Nucleus accumbens (tissue), 56 donors: ENCODE measurements around the gene SHC1.

Experiments used
- DNase-seq, 56 donors: peaks; one replicate each; lab custom pipeline; 2025; lab: John Stamatoyannopoulos, UW

SHC1 gene

DNA sequence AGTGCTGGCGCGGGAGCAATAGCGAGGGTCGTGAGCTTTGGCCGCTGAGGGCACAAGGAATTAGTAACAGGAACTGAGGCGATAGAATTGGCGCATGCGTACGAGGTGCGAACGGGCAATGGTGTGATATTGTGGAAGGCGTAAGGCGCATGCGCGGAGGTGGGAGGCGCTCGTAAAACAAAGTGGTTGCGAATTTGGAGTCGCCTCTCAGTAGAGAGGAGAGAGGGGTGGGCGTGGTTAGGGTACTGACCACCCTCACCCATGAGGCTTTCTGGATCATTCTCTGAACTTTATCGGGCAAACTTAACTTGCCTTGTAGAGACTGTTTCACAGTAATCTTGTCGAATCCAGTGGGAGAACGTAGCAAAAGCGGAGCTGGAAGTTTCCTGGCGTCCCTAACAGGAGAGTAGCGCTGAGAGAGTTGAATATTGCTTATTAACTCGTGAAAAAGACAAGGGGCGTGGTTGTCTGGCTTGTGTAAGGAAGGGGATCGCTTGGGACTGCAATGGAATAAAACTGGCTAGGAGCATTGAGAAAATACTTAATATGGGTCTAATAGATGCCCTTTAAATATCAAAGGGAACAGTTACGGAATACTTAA, 4.4 kb upstream of the SHC1 start:
- peak in 52 of 56 donors; percentile 55 to 99 (median 93) for DNase-seq

DNA sequence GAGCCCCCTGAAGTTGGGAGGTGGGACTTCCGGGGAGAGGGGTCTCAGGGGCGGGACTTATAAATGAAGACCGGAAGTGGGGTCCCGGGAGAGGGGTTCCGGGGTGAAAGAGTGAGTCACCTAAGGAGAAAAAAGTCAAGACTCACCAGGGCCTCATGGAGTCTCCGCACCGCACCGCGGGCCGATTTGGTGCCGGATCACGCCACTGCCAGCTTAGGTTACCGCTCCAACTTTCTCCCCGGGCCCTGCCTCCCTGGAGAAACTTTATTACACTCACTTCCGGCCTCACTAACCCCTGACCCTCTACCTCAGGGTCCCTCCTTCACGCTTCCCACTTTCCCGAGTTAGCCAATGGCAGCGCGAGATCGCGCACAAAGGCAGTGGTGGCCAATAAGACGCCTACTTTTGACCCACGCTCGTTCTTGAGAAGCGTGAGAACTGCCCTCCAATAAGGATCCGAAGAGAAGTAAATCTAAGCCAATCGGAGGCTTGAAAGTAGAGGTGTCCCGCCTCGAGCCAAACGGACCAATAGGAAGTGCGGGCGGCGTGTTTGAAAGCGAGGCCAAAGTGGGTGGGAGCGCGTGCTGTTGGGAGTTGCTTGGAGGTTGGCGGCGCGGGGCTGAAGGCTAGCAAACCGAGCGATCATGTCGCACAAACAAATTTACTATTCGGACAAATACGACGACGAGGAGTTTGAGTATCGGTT, 3.7 kb upstream of the SHC1 start, which contains the start of gene CKS1B:
Gene CKS1B, plus strand, starts transcription at position 580 of the 706 bp plus-strand sequence. Its CDS starts 65 bp downstream, at position 645.
- peak; percentile 89 to 100 (median 98) for DNase-seq

DNA sequence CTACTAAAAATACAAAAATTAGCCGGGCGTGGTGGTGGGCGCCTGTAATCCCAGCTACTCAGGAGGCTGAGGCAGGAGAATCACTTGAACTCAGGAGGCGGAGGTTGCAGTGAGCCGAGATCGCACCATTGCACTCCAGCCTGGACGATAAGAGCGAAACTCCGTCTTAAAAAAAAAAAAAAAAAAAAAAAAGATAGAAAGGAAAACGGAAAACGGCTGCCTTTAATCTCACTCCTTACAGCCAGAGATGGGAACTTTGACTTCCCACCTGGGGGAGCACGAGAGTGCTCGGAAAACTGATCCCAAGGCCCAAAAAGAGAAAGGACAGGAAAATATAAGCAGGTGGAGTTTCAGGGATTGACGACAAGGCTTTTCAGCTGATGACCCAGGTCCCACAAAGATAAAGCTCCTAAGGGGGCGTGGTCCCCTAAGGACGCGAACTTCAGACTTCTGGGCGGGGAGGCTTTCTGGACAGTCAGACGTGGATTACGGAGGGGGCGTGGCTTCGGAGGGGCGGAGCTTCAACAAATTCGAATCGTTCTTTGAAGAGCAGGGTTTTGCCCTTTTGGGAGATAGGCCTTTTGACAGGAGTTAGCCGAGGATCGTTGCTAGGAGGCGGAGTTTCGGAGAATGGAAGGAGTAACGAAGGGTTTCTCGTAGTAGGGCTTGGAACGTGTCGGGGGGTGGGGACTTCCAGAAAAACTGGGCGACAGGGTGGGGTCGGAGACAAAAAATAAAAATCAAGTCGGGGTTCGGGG, 3.0 kb upstream of the SHC1 start:
- peak in 54 of 56 donors; percentile 25 to 89 (median 74) for DNase-seq

DNA sequence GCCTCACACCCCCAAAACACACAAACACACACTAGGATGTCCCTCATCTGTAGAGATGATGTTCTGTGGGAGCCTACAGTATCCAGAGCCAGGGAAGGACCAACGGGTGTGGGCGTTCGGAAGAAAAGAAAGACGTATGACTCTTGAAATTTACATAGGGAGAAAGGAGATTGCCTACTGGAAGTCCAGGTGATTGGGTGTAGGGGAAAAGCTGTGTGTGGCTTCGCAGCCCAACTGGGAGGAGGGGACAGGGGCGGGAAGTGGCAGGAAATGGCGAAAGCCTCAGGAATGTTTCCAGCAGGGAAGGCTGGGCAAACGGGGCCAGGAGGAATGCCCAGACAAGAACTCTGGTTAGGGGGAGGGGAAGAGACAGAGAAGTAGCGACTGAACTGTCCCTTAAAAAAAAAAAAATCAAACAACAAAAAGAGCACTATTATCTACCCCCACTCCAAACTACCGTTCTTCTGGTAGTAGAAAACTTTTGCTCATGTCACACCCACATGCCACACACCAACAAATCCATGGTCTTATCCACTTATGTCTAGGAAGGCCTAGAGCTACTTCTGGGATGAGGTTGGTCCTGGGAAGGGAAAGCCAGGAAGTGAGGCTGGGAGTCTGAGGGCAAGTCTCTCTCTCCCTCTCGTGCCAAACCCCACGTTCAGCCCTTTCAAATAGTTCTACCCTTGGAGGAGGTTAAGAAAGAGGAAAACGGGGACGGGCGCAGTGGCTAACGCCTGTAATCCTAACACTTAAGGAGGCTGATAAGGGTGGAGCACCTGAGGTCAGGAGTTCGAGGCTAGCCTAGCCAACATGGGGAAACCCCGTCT, 2.2 kb upstream of the SHC1 start:
- peak in 18 of 56 donors; percentile 3 to 53 (median 26) for DNase-seq

DNA sequence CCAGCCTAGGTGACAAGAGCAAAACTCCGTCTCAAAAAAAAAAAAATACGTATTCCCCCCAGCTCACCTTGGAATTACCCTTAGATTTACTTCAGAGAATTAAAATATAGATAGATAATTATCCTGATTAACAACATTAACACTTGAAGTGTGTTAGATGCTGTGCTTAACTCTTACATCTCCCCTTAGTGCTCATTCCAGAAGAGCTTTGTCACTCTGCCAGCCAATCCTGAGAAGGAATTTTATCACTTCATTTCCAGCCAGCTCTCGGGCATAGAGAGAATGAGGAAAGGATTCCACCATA, 1.6 kb upstream of the SHC1 start:
- no peak for DNase-seq

DNA sequence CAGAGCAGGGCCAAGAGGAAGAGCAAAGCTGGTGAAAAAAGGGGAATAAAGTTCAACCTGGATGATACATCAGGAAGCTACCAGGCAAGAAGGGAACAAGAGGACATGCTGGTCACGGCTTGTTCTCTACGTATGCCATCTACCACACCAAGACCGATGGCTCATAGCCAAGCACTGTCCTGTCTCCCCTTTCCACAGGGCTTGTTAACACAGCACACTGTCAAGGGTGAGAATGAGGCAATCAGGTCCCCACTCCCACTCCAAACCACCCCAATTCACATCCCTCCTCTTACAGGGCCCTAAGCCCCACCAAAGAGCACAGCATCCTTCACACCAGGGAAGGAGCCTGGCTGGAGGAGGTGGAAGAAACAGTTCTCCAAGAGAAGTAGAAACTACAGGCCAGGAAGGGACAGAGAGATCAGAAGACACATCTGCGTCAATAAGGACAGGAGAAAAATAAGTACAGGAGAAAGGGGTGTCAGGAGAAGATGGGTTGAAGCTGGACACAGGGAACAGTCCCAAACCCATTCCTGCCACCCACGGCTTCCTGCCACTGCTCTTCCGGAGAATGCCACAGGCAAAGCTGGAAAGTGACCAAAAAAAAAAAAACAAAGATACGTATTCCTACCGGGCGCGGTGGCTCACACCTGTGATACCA, 923 bp upstream of the SHC1 start:
- no peak for DNase-seq

DNA sequence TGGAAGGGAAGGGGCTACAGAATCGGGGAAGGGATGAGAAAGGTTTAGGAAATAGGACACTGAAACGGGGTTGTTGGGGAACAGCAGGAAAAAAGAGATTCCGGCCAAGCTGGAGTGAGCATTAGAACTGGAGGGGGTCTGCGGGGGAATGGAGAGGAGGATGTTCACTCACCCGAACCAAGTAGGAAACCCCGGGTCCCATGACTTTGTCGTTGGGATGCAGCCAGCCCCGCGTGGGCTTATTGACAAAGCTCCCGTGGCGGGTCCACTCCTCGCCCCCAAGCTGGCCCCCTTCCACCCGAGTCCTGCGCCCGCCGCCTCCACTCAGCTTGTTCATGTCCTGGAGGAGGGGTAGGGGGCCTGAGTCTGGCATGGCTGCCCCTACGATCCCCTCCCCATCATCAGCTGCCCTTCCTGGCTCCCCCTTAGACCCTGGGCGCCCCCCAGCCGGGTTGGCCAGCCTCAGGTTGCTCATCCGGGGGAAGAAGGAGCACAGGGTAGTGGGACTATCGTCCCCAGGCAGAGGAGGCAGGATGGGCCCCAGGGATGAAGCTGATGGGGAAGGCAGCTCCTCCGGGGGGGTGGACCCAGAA, 591 bp downstream of the SHC1 start:
- peak in 10 of 56 donors; percentile 9 to 43 (median 16) for DNase-seq

DNA sequence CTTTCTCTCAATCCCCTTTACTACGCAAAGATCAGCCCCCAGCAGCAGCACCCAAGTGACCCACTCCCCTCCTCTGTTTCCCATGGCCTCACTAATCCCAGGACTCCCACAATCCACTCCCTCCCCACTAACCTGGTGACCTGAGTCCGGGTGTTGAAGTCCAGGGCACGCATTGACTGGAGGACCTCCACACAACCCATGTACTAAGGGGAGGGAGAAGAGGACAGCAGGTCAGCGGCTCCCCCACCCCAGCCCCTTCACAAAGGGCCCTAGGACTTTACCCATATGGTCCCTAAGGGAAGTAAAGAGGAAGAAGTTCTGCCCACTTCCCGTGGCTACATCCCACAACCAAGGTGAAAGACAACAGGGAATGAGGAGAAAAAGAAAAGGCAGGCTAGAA, 1.3 kb downstream of the SHC1 start:
- DNase-seq = no peak

DNA sequence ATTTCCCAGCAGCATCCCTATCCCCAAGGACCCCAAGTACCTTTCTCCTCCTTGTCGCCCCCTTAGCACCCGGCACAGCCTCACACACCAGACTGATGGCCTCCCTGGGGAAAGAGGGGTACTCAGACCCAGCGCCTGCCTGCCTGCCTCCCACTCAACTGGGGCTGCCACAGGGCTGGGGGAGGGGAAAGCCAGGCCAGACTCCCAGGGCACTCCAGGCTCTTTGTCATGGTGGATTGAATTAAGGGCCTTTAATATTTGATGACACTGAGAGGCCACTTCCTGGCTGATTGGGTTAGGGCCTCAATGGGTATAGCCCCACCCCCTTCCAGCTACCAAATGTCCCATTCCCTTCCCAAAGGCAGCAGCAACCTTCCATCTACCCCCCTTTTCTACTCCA, 1.8 kb downstream of the SHC1 start:
- no peak for DNase-seq

DNA sequence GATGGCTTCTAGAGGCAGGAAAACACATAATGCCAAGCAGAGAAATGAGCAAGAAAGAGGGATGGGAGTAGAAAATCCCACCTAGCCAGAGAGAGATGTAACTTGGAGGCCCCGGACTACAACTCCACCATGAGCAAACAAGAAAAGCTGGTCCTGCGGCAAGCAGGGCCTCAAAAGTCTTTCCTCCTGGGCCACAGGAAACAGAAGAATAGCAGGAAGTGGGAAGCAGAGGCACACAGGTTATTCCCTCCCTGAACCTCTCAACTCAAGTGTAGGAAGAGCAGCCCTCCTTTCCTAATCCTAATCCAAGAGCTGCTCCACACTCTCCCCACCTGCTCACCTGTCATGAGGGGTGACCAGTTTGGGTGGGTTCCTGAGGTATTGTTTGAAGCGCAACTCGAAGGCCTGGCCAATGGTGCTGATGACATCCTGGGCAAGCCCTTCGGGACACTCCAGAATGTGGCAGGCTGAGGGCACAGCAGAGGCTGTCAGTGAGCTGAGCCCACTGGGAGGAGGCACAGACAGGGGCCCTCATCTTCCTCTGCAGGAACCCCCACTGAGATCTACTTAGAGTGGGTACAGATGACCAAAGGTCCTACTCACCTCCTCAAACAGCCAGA, 3.1 kb downstream of the SHC1 start:
- DNase-seq = no peak

DNA sequence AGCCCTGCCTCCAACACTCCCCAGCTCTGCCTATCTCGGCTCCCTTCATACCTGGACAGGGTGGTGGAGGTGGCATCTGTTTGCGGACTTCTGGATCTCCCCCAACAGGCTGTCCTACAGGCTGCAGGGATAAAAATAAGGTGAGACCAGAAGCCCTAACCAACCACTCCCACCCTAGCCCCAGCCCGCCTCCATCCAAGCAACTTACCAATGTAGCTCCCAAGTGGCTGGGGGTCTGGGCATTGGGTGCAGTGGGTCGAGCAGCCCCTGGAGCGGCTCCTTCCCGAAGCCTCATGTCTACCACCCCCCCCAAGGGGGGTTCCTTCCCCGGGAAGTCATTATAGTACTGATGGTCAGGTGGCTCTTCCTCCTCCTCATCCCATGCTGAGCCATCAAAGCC, 4.4 kb downstream of the SHC1 start:
- no peak for DNase-seq

DNA sequence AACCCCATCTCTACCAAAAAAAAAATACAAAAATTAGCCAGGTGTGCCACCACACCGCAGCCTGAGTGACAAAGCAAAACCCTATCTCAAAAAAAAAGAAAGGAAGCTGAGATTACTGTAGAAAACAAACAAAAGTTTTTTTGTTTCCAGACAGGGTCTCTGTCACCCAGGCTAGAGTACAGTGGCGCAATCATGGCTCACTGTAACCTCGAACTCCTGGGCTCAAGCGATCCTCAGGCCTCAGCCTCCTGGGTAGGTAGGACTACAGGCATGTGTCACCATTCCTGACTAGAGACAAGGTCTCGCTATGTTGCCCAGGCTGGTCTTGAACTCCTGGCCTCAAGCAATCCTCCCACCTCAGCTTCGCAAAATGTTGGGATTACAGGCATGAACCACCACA, 6.2 kb downstream of the SHC1 start:
- DNase-seq = no peak

DNA sequence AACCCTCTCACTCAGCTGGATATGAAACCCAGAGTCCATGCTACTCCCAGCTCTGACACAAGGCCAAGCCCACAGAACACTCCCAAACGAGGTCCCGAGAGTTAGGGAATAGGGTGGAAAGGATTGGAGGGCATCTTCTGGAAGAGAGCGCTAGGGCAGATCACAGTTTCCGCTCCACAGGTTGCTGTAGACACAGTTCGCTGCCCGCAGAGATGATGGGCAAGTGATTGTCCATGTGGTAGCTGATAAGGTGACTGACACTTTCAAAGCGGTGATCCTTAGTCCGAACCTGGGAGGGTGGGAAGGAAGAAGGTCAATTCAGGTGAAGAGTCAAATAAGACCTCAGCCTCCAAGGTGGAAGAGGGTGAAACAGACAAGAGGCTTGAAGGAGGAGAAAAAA, 6.9 kb downstream of the SHC1 start:
- DNase-seq = no peak

DNA sequence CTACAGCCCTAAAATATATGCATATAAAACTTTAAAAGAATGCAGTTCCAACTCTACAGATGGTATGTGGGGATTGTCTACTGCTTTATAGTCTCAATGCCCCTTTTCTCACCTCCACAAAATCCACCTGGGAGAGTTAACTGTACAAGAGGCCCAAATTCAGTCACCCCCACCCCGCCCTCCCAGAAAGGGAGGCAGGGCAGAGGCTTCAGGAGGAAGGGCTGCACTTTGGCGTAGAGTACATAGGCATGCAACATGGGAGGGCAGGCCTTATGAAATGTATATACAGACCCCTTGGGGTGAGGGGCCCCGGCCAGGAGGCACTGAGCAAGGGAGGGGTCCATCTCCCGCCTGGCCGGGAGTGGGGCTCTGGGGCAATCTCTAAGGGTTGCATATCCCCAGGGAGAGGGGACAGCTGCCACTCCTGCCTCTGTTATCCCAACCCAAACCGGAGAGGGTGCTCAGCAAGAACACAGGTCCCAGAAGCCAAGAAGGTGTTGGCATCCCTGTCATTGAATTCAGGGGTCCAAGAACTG, 7.7 kb downstream of the SHC1 start:
- no peak for DNase-seq

DNA sequence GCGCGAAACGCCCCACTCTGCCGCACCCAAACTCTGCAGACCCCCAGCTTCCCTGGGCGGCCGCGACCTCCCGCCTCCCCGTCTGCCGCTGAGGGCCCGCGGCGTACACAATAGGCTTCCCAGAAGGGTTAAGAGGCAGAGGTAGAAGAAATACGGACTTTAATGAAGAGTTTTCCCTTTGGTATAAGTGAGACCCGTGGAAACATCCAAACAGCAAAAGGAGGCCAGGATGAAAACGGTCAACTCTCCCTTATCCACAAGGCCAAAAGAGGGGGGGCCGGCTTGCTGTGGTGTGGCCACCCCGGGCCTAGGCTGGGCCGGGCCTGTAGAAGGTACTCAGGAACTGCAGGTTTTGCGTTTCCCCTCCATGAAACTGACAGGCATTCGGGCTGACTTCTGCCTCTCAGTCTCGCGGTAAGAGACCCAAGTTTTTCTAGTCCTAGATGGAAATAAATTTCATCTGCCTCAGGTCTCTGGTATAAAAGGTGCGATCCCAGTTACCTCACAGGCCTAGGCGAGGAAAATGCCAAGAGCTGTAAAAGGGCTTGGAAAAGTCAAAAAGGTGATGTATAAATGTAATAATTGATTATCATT, 8.3 kb downstream of the SHC1 start:
- peak in 5 of 56 donors; percentile 24 to 56 (median 45) for DNase-seq

DNA sequence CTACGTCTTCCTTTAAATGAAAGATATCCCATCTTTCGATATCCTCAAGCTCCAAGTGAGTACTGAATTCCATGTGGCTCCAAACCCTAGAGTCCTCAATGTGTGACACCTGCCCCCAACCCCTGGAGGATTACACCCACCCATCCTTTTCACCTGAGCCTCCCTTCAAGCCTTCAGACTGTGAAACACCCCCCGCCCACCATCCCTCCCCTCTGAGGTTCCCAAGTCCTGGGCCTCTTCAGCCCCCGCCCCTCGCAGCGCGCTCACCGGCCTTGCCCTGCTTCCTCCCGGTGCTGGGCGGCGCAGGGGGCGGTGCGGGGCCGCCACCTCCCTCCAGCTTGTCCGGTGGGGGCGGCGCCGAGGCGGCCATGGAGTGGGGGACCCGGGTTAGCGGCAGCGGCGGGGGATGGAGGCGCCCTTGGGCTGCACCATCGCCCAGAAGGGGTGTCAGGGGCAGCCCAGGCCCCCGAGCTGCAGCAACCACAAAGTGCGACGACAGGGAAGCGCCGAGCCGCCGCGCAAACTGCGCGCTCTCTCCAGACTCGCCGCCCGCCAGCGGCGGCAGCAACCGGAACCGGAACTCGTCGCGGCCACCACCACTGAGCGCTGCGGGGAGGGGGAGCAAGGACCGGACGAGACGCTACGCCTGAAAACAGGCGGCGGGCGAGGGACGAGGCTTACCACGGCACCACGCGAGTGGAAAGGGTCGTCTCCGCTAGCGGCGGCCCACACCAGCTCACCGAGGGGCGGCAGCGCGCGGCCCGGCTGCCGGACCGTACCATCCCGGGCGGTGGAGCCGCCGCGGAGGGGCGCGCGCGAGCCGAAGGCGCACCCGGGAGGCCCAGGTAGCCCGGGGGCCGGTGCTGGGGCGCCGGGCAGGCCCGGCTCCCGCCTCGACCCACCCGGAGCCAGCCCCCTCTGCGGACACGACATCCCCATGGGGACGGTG, 9.1 kb downstream of the SHC1 start, which contains the start of gene PYGO2:
Gene PYGO2, minus strand, starts transcription at position 576 of the 949 bp plus-strand sequence. Its CDS starts 206 bp downstream, at position 370.
- peak in 53 of 56 donors; percentile 33 to 90 (median 72) for DNase-seq

DNA sequence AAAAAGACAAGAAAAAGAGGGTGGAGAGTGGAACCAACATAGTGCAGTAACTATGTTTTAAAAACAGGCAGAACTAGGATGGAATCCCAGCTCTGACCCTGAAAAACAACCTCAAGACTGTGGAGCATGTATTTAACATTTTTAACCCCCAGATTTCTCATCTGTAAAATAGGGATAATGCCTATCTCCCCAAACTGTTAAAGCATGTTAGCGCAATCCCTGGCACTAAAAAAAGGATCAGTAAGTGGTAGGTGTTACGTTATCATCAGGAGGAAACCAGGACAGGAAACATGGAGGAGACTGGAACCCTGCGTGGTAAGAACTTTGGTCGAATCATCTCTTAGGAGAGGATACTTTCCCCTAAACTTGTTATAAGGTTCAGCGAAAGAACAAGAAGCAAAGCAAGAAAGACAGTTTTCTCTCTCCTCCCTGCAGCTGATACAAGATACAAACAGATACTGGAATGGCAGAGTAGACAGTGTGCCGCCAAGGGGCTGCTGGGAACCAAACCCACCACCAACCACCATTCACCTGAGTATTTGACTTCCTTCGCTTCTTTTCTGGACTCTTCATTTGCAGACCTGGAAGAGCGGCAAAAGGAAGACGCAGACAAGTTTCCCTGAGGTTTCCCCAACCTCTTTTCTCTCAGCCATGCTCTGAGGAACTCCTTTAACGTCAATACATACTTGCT, 10.0 kb downstream of the SHC1 start:
- DNase-seq = no peak
